ENCODE data around the gene HIVEP3.

- TF ChIP-seq CTCF (IDR thresholded peaks at IDR 0.05; ENCODE audit: insufficient read depth, low read length) = no peak
- TF ChIP-seq, protein P1, sequence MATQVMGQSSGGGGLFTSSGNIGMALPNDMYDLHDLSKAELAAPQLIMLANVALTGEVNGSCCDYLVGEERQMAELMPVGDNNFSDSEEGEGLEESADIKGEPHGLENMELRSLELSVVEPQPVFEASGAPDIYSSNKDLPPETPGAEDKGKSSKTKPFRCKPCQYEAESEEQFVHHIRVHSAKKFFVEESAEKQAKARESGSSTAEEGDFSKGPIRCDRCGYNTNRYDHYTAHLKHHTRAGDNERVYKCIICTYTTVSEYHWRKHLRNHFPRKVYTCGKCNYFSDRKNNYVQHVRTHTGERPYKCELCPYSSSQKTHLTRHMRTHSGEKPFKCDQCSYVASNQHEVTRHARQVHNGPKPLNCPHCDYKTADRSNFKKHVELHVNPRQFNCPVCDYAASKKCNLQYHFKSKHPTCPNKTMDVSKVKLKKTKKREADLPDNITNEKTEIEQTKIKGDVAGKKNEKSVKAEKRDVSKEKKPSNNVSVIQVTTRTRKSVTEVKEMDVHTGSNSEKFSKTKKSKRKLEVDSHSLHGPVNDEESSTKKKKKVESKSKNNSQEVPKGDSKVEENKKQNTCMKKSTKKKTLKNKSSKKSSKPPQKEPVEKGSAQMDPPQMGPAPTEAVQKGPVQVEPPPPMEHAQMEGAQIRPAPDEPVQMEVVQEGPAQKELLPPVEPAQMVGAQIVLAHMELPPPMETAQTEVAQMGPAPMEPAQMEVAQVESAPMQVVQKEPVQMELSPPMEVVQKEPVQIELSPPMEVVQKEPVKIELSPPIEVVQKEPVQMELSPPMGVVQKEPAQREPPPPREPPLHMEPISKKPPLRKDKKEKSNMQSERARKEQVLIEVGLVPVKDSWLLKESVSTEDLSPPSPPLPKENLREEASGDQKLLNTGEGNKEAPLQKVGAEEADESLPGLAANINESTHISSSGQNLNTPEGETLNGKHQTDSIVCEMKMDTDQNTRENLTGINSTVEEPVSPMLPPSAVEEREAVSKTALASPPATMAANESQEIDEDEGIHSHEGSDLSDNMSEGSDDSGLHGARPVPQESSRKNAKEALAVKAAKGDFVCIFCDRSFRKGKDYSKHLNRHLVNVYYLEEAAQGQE (IDR thresholded peaks at IDR 0.05; ENCODE audit: insufficient replicate concordance, low read depth) = no peak
- no peak for TF ChIP-seq POLR2AphosphoS5 (IDR thresholded peaks at IDR 0.05; ENCODE audit: low read depth)
- no peak for TF ChIP-seq SPI1 (IDR thresholded peaks at IDR 0.05; ENCODE audit: borderline replicate concordance, low read depth)
Observed at GRCh38 chr1:41803656-41804055, 115.1 kb downstream of the HIVEP3 start.
